ENCODE data around the gene PGA4. TPM values are rescaled to one million over a fixed set of nuclear protein-coding genes. Genes with fewer than 3 reads are reported as not detected.
"Not testable (repeated sequence)": the region's sequence is repeated elsewhere in the genome, so short reads cannot be mapped to it uniquely, and the experiment has no call there.

Gene PGA4
- total RNA-seq, 4 donors from 2014 or later: 0.65 to 1.5 TPM; not detected in 2

DNA sequence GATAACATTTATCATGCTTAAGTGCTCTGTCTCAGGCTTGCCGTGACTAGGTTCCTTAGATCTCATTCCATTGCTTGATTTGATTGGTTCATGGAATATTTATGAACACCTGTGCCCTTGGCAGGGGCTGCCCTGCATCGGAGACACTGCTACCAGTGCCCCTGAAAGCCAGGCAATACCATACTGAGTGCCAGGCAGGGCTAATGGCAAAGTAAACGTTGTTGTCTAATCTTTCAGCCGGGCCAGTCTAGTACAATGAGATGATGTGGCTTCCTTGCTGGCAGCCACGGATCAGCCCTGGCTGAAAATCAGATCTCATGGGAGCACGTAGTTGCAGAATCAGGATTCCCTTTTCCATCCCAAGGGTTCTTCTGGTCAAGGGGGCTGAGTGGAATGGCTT is 23.8 kb upstream of the PGA4 start:
- TF ChIP-seq, protein P1, sequence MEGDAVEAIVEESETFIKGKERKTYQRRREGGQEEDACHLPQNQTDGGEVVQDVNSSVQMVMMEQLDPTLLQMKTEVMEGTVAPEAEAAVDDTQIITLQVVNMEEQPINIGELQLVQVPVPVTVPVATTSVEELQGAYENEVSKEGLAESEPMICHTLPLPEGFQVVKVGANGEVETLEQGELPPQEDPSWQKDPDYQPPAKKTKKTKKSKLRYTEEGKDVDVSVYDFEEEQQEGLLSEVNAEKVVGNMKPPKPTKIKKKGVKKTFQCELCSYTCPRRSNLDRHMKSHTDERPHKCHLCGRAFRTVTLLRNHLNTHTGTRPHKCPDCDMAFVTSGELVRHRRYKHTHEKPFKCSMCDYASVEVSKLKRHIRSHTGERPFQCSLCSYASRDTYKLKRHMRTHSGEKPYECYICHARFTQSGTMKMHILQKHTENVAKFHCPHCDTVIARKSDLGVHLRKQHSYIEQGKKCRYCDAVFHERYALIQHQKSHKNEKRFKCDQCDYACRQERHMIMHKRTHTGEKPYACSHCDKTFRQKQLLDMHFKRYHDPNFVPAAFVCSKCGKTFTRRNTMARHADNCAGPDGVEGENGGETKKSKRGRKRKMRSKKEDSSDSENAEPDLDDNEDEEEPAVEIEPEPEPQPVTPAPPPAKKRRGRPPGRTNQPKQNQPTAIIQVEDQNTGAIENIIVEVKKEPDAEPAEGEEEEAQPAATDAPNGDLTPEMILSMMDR (IDR thresholded peaks at IDR 0.05): no peak
- TF ChIP-seq POLR2A (IDR thresholded peaks at IDR 0.05): no peak
- no peak for DNase-seq (ENCODE audit: low spot score in 2 of 2)
- intact Hi-C loops (cut with DNase I; ENCODE audit: low total_unique reads): no loop called here
- H3K4me3 ChIP-seq (ENCODE audit: low read depth, poor library complexity, severe bottlenecking): no peak overlapping the region
- WGBS, 2 donors: 78 to 83% methylated on average over 6 of the region's 6 CpGs

DNA sequence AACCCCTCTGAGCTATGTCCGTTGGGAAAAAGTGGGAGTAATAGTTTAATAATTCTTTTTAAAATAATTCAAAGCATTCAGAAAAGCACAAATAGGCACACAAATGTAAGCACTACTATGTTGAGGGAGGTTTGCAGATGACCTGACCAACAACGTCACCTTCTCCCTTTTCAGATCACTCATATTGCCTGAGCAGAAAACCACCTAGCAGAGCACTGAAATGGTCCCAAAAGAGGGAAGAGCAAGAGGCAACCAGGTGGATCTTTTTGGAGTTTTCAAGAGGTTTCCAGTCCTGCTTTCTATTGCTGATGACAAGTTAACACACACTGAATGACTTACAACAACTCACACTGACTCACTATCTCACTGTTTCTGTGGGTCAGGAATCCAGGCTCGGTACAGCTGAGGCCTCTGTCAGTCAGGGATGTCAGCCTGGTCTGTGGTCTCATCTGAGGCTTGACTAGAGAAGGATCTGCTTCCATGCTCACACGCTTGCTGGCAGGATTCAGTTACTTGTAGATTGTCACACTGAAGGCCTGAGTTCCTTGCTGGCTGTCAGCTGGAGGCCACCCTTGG is 23.1 kb upstream of the PGA4 start:
- TF ChIP-seq, protein P1 (IDR thresholded peaks at IDR 0.05): no peak
- intact Hi-C loops (cut with DNase I; ENCODE audit: low total_unique reads): no loop called here
- WGBS, 2 donors: 85 to 93% methylated on average over 4 of the region's 4 CpGs
- H3K4me3 ChIP-seq (ENCODE audit: low read depth, poor library complexity, severe bottlenecking): no peak overlapping the region
- no peak for DNase-seq (ENCODE audit: low spot score in 2 of 2)

DNA sequence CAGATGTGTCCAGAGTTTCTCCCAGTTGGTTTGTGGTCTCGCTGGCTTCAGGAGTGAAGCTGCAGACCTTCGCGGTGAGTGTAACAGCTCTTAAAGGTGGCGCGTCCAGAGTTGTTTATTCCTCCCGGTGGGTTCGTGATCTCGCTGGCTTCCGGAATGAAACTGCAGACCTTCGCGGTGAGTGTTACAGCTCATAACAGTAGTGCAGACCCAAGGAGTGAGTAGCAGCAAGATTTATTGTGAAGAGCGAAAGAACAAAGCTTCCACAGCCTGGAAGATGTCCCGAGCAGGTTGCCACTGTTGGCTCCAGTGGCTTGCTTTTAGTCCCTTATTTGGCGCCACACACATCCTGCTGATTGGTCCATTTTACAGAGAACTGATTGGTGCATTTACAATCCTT is 20.7 kb upstream of the PGA4 start:
- no peak for TF ChIP-seq POLR2A (IDR thresholded peaks at IDR 0.05)
- TF ChIP-seq, protein P1 (IDR thresholded peaks at IDR 0.05): no peak
- intact Hi-C loops (cut with DNase I; ENCODE audit: low total_unique reads): no loop called here
- WGBS, 2 donors: 92 to 95% methylated on average over 14 of the region's 14 CpGs
- no peak for DNase-seq (ENCODE audit: low spot score in 2 of 2)
- no peak overlapping the region for H3K4me3 ChIP-seq (ENCODE audit: low read depth, poor library complexity, severe bottlenecking)

GRCh38 chr11:61202950-61203746 is 19.0 kb upstream of the PGA4 start, which contains the start of gene PGA3:
TSS of gene PGA3 (plus strand) at chr11:61203515. CDS start at chr11:61203565, 50 bp downstream.
- DNase-seq (ENCODE audit: low spot score in 2 of 2); intact Hi-C loops (cut with DNase I; ENCODE audit: low total_unique reads); H3K4me3 ChIP-seq (ENCODE audit: low read depth, poor library complexity, severe bottlenecking): not testable (repeated sequence)
- WGBS, 2 donors: 75 to 76% methylated on average over 14 to 18 of the region's 18 CpGs

- intact Hi-C loops (cut with DNase I; ENCODE audit: low total_unique reads); DNase-seq (ENCODE audit: low spot score in 2 of 2); H3K4me3 ChIP-seq (ENCODE audit: low read depth, poor library complexity, severe bottlenecking): not testable (repeated sequence)
- WGBS, 2 donors: no CpG with 5 or more reads among the region's 5 CpGs
These were observed 18.3 kb upstream of the PGA4 start for GRCh38 chr11:61203873-61204272.

GRCh38 chr11:61204502-61205059 is 17.6 kb upstream of the PGA4 start:
- intact Hi-C loops (cut with DNase I; ENCODE audit: low total_unique reads); H3K4me3 ChIP-seq (ENCODE audit: low read depth, poor library complexity, severe bottlenecking); DNase-seq (ENCODE audit: low spot score in 2 of 2): not testable (repeated sequence)
- WGBS, 2 donors: 35 to 48% methylated on average over 14 of the region's 14 CpGs

DNA sequence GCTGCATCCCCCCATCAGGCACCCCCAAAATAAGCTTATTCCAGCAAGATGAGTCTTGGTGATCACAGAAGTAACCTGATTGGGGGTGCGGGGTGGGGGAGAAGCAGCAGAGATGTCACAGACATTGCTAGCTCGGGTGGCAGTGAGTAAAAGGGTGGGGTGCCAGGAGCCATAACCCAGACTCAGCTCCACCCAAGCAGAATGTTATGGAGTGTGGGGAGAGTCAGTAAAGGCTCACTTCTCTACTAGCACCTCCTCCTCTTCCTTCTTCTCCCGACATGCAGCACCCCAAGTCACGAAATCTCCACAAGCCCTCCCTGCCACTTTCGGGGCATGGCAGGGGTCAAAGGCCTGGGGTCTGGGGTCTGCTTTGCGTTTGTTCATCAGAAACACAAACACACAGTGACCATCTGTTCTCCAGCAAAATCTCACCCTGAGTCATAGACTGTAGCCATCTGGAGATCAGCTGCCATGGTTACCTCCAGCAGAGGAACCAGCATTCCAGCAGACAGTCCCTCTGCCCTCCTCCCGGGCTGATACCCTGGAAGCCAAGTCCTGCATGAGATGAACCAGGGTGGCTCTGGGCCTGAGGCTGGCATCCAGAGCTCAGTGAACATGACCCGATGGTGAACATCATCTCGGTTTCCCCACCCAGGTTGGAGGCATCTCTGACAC is 14.4 kb upstream of the PGA4 start:
- no CpG with 5 or more reads among the region's 9 CpGs for WGBS, 2 donors
- H3K4me3 ChIP-seq (ENCODE audit: low read depth, poor library complexity, severe bottlenecking); DNase-seq (ENCODE audit: low spot score in 2 of 2); intact Hi-C loops (cut with DNase I; ENCODE audit: low total_unique reads): not testable (repeated sequence)

- intact Hi-C loops (cut with DNase I; ENCODE audit: low total_unique reads); DNase-seq (ENCODE audit: low spot score in 2 of 2); H3K4me3 ChIP-seq (ENCODE audit: low read depth, poor library complexity, severe bottlenecking): not testable (repeated sequence)
- WGBS, 2 donors: no CpG with 5 or more reads among the region's 6 CpGs
These were observed 11.5 kb upstream of the PGA4 start for GRCh38 chr11:61210629-61211028.

DNA sequence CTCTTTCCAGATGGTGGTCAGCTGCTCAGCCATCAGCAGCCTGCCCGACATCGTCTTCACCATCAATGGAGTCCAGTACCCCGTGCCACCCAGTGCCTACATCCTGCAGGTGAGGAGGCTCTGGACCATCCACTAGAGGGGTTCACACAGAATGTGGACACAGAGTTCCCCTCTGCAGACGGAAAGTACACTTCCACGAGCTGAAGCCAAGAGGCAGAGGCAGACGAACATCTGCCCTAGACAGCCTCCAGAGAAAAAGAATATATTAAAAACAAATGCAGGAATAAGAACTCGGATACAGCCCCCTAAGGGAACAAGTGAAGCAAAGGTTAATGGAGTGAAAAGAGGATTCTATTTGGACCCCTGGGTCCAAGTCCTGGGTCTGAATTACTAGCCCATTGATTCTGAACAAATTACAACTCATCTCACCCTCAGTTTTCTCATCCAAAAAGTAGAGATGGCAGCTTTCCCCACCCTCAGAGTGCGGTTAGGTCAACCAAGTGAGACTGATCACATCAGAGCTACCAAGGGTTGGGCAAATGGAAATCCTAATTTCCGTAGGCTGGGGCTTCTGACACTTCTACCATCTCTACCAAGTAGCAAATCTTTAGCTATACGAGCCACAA is 10.7 kb upstream of the PGA4 start:
- intact Hi-C loops (cut with DNase I; ENCODE audit: low total_unique reads); DNase-seq (ENCODE audit: low spot score in 2 of 2); H3K4me3 ChIP-seq (ENCODE audit: low read depth, poor library complexity, severe bottlenecking): not testable (repeated sequence)
- WGBS, 2 donors: 52 to 64% methylated on average over 6 to 7 of the region's 10 CpGs

- H3K4me3 ChIP-seq (ENCODE audit: low read depth, poor library complexity, severe bottlenecking); DNase-seq (ENCODE audit: low spot score in 2 of 2); intact Hi-C loops (cut with DNase I; ENCODE audit: low total_unique reads): not testable (repeated sequence)
- WGBS, 2 donors: no CpG with 5 or more reads among the region's 15 CpGs
These were observed 9.9 kb upstream of the PGA4 start for GRCh38 chr11:61212202-61212601.

All from lower leg skin (tissue), 4 donors.